GM12878 (cell line): Measurements from ENCODE around the gene ACTN3. TPM values are rescaled to one million over a fixed set of nuclear protein-coding genes. Genes with fewer than 3 reads are reported as not detected.
A peak's percentile ranks its signal among the peaks of the same experiment; 100 is the strongest.

Source experiments
- BACH1 ChIP-seq: fragments of 450-650 bp; IDR thresholded peaks from 2 replicates; pipeline ENCODE4 v1.6.1; 2017; ENCODE audit warnings: mild to moderate bottlenecking, borderline replicate concordance
- CBFB ChIP-seq: IDR thresholded peaks from 2 replicates; pipeline ENCODE4 v1.6.1; 2016; ENCODE audit warnings: antibody characterized with exemption, low read depth
- CHD4 ChIP-seq: fragments of 200-600 bp; sonication (generic); IDR thresholded peaks from 2 replicates; pipeline ENCODE4 v1.6.1; 2016; ENCODE audit warnings: mild to moderate bottlenecking
- HDAC2 ChIP-seq: fragments of 200-600 bp; sonication (generic); IDR thresholded peaks from 2 replicates; pipeline ENCODE4 v1.6.1; 2017
- IRF4 ChIP-seq: IDR thresholded peaks from 2 replicates; pipeline ENCODE4 v1.6.1; 2011; ENCODE audit warnings: low read depth, low read length
- LARP7 ChIP-seq: fragments of 450-650 bp; IDR thresholded peaks from 2 replicates; pipeline ENCODE4 v1.6.1; 2017; ENCODE audit warnings: mild to moderate bottlenecking
- MTA3 ChIP-seq: IDR thresholded peaks from 2 replicates; pipeline ENCODE4 v1.6.1; 2012; ENCODE audit warnings: low read length, inconsistent platforms, borderline replicate concordance
- PAX8 ChIP-seq: fragments of 450-650 bp; IDR thresholded peaks from 2 replicates; pipeline ENCODE4 v1.6.1; 2017; ENCODE audit warnings: mild to moderate bottlenecking, moderate library complexity
- RELA ChIP-seq: fragments of 450-650 bp; IDR thresholded peaks from 2 replicates; pipeline ENCODE4 v1.8.0; 2014; ENCODE audit warnings: borderline replicate concordance; ENCODE audit not compliant: partially characterized antibody
- SMARCA5 ChIP-seq: fragments of 450-650 bp; IDR thresholded peaks from 2 replicates; pipeline ENCODE4 v1.6.1; 2017; ENCODE audit warnings: mild to moderate bottlenecking
- ZBED1 ChIP-seq: IDR thresholded peaks from 2 replicates; pipeline ENCODE4 v1.6.1; 2016; ENCODE audit warnings: borderline replicate concordance
- ZNF207 ChIP-seq: fragments of 450-650 bp; IDR thresholded peaks from 2 replicates; pipeline ENCODE4 v1.6.1; 2014; ENCODE audit warnings: antibody characterized with exemption, mild to moderate bottlenecking, borderline replicate concordance
- ZNF274 ChIP-seq: IDR thresholded peaks from one replicate; pipeline ENCODE4 v1.8.0; 2011; ENCODE audit not compliant: insufficient read length, insufficient read depth
- polyA plus RNA-seq, 11 experiments: library from polyadenylated mRNA; depleted of rRNA in 4 of 11; unstranded in 6 of 11; stranded (reverse) in 5 of 11; fragments of >200 nt; fragmentation: Nextera tagmentation in 4 of 11; fragmentation: Illumina TruSeq in 1 of 11; extraction: Ambion mirVana in 4 of 11; extraction: Trizol in 1 of 11; gene quantifications; 1 replicate in 1 of 11; 2 replicates in 10 of 11; pipeline versions ENCODE4 v1.2.1 to v1.2.3, GENCODE V29; 2011 to 2016; ENCODE audit warnings: inconsistent platforms in 2 of 11, missing spikeins in 2 of 11, low read depth in 1 of 11
- total RNA-seq, 4 experiments: library from RNA; depleted of rRNA in 3 of 4; stranded (reverse); fragments of >200 nt in 3 of 4; fragmentation: Illumina TruSeq in 1 of 4; extraction: Trizol in 1 of 4; gene quantifications; 2 replicates each; pipeline versions ENCODE4 v1.2.1 to v1.2.3, GENCODE V29; 2013 to 2021
- TF ChIP-seq, protein P1 (sequence below): fragments of 450-650 bp; IDR thresholded peaks from 2 replicates; pipeline ENCODE4 v1.6.1; 2017; ENCODE audit warnings: antibody characterized with exemption, mild to moderate bottlenecking, moderate library complexity
- TF ChIP-seq, protein P2 (sequence below): fragments of 450-650 bp; IDR thresholded peaks from 2 replicates; pipeline ENCODE4 v1.6.1; 2014; ENCODE audit warnings: mild to moderate bottlenecking
- TF ChIP-seq, protein P3 (sequence below): fragments of 450-650 bp; IDR thresholded peaks from 2 replicates; pipeline ENCODE4 v1.6.1; 2017; ENCODE audit warnings: mild to moderate bottlenecking, low read depth, inconsistent platforms; ENCODE audit not compliant: poor library complexity, severe bottlenecking
- TF ChIP-seq, protein P4 (sequence below): fragments of 450-650 bp; IDR thresholded peaks from 2 replicates; pipeline ENCODE4 v1.6.1; 2018; ENCODE audit warnings: borderline replicate concordance, mild to moderate bottlenecking; ENCODE audit not compliant: partially characterized antibody
- TF ChIP-seq, protein P5 (sequence below): fragments of 450-650 bp; IDR thresholded peaks from 2 replicates; pipeline ENCODE4 v1.6.1; 2017; ENCODE audit warnings: mild to moderate bottlenecking, moderate library complexity

Gene ACTN3
- total and polyA plus RNA-seq, 10 of the 15 experiments (the other 5 are each of a cell fraction or from before 2014, with no cell fraction given), result 0.06 to 0.67 (median 0.17) TPM; not detected in 3

DNA sequence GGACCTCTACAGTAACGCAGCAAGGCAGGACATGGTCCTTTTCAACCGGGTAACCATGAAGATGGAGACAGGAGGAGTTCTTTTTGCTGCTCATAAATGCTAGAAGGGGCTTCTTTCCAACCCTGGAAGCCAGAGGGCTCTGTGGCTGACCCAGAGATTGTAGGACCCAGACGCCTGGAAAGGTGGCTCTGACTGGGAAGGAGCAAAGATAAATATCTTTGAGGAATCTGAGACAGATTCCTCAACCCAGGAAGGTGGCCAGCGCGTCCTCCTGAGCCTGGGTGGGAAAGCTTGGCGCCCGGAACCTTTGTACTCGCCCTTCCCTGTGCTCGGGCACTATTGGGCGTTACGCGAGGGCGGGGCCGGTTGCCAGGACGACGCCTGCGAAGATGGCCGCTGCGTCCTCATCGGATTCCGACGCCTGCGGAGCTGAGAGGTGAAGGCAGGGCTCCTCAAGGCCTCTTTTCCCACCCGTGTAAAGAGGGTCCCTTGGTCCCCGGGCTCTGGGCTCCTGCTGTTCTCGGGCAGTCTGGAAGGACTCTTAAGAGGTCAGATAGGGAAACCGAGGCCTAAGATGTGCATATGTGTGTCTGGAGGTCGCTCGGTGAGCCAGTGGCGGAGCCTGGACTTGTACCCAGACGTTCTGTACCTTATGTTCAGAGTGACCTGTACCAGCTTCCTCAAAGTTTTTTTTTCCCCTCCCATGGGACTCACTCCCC is 36.3 kb upstream of the ACTN3 start, which contains the start of gene BBS1 (continued):
- TF ChIP-seq, protein P1, sequence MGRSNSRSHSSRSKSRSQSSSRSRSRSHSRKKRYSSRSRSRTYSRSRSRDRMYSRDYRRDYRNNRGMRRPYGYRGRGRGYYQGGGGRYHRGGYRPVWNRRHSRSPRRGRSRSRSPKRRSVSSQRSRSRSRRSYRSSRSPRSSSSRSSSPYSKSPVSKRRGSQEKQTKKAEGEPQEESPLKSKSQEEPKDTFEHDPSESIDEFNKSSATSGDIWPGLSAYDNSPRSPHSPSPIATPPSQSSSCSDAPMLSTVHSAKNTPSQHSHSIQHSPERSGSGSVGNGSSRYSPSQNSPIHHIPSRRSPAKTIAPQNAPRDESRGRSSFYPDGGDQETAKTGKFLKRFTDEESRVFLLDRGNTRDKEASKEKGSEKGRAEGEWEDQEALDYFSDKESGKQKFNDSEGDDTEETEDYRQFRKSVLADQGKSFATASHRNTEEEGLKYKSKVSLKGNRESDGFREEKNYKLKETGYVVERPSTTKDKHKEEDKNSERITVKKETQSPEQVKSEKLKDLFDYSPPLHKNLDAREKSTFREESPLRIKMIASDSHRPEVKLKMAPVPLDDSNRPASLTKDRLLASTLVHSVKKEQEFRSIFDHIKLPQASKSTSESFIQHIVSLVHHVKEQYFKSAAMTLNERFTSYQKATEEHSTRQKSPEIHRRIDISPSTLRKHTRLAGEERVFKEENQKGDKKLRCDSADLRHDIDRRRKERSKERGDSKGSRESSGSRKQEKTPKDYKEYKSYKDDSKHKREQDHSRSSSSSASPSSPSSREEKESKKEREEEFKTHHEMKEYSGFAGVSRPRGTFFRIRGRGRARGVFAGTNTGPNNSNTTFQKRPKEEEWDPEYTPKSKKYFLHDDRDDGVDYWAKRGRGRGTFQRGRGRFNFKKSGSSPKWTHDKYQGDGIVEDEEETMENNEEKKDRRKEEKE, result no peak
- no peak for TF ChIP-seq BACH1
- TF ChIP-seq, protein P2, sequence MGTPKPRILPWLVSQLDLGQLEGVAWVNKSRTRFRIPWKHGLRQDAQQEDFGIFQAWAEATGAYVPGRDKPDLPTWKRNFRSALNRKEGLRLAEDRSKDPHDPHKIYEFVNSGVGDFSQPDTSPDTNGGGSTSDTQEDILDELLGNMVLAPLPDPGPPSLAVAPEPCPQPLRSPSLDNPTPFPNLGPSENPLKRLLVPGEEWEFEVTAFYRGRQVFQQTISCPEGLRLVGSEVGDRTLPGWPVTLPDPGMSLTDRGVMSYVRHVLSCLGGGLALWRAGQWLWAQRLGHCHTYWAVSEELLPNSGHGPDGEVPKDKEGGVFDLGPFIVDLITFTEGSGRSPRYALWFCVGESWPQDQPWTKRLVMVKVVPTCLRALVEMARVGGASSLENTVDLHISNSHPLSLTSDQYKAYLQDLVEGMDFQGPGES, result no peak
- peak; percentile 88; the same call in 1 of the 2 replicates for TF ChIP-seq SMARCA5
- TF ChIP-seq CHD4, result no peak
- TF ChIP-seq RELA, result peak; percentile 67
- TF ChIP-seq, protein P3, sequence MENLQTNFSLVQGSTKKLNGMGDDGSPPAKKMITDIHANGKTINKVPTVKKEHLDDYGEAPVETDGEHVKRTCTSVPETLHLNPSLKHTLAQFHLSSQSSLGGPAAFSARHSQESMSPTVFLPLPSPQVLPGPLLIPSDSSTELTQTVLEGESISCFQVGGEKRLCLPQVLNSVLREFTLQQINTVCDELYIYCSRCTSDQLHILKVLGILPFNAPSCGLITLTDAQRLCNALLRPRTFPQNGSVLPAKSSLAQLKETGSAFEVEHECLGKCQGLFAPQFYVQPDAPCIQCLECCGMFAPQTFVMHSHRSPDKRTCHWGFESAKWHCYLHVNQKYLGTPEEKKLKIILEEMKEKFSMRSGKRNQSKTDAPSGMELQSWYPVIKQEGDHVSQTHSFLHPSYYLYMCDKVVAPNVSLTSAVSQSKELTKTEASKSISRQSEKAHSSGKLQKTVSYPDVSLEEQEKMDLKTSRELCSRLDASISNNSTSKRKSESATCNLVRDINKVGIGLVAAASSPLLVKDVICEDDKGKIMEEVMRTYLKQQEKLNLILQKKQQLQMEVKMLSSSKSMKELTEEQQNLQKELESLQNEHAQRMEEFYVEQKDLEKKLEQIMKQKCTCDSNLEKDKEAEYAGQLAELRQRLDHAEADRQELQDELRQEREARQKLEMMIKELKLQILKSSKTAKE, result no peak
- TF ChIP-seq CBFB, result peak; percentile 65; the same call in 1 of the 2 replicates
- no peak; the same call in 1 of the 2 replicates for TF ChIP-seq ZNF207
- TF ChIP-seq, protein P4, sequence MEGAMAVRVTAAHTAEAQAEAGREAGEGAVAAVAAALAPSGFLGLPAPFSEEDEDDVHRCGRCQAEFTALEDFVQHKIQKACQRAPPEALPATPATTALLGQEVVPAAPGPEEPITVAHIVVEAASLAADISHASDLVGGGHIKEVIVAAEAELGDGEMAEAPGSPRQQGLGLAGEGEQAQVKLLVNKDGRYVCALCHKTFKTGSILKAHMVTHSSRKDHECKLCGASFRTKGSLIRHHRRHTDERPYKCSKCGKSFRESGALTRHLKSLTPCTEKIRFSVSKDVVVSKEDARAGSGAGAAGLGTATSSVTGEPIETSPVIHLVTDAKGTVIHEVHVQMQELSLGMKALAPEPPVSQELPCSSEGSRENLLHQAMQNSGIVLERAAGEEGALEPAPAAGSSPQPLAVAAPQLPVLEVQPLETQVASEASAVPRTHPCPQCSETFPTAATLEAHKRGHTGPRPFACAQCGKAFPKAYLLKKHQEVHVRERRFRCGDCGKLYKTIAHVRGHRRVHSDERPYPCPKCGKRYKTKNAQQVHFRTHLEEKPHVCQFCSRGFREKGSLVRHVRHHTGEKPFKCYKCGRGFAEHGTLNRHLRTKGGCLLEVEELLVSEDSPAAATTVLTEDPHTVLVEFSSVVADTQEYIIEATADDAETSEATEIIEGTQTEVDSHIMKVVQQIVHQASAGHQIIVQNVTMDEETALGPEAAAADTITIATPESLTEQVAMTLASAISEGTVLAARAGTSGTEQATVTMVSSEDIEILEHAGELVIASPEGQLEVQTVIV, result no peak
- no peak for TF ChIP-seq PAX8
- peak; percentile 84; the same call in 1 of the 2 replicates for TF ChIP-seq LARP7
- TF ChIP-seq MTA3, result no peak
- TF ChIP-seq, protein P5, sequence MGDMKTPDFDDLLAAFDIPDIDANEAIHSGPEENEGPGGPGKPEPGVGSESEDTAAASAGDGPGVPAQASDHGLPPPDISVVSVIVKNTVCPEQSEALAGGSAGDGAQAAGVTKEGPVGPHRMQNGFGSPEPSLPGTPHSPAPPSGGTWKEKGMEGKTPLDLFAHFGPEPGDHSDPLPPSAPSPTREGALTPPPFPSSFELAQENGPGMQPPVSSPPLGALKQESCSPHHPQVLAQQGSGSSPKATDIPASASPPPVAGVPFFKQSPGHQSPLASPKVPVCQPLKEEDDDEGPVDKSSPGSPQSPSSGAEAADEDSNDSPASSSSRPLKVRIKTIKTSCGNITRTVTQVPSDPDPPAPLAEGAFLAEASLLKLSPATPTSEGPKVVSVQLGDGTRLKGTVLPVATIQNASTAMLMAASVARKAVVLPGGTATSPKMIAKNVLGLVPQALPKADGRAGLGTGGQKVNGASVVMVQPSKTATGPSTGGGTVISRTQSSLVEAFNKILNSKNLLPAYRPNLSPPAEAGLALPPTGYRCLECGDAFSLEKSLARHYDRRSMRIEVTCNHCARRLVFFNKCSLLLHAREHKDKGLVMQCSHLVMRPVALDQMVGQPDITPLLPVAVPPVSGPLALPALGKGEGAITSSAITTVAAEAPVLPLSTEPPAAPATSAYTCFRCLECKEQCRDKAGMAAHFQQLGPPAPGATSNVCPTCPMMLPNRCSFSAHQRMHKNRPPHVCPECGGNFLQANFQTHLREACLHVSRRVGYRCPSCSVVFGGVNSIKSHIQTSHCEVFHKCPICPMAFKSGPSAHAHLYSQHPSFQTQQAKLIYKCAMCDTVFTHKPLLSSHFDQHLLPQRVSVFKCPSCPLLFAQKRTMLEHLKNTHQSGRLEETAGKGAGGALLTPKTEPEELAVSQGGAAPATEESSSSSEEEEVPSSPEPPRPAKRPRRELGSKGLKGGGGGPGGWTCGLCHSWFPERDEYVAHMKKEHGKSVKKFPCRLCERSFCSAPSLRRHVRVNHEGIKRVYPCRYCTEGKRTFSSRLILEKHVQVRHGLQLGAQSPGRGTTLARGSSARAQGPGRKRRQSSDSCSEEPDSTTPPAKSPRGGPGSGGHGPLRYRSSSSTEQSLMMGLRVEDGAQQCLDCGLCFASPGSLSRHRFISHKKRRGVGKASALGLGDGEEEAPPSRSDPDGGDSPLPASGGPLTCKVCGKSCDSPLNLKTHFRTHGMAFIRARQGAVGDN, result no peak
- TF ChIP-seq IRF4, result 0 out of 2 replicates have a peak, but pooled peaks have one; percentile 27
- TF ChIP-seq ZNF274, result no peak
- no peak for TF ChIP-seq HDAC2
- no peak for TF ChIP-seq ZBED1
